NCI-H2171 treated with DMSO at 0.1 percent for 48 hours (cell line): ENCODE measurements around the gene KIF16B.

Source experiments
- DNase-seq: peaks from one replicate; lab custom pipeline; 2025; lab: John Stamatoyannopoulos, UW

Gene KIF16B

DNA sequence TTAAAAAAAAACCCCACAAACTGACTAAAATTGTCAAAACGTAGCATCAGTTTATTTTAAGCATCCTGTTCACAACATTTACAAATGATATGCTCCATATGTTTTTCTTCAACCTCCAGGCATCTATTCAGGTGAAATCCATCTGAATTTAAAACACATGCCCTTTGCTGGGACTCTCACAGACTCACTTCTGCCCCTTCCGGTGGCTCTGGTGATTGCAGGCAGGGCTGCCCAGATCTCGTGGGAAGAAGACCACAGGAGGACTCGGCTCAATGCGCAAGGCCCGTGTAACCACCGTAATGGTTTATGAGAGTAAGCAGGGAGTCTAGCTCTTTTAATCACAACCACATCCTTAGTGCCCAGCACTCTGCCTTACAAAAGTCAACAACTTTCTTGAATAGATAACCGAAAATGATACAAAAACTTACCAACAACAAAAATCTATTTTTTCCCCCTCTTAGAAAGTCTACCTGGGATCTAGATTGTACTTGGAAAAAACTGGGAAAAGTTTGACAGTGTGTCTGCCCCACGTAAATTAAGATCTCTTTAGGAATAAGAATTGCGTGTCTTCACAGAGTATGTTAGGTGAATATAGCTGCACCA lies 139.1 kb downstream of the KIF16B start:
- DNase-seq = peak; percentile 52

DNA sequence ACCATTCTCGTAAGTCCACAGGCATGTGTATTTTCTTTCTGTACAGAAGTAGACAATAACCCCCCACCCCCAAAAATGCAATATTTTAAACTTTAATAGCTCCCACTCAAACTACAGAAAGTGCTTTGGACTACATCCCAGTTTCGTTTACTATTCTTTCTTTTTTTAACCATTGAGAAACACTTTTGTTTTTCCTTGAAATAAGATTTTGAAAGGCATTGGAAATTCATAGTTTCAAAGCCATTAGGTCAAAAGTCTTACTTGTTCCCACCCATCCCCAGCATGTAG lies 140.0 kb downstream of the KIF16B start:
- no peak for DNase-seq

DNA sequence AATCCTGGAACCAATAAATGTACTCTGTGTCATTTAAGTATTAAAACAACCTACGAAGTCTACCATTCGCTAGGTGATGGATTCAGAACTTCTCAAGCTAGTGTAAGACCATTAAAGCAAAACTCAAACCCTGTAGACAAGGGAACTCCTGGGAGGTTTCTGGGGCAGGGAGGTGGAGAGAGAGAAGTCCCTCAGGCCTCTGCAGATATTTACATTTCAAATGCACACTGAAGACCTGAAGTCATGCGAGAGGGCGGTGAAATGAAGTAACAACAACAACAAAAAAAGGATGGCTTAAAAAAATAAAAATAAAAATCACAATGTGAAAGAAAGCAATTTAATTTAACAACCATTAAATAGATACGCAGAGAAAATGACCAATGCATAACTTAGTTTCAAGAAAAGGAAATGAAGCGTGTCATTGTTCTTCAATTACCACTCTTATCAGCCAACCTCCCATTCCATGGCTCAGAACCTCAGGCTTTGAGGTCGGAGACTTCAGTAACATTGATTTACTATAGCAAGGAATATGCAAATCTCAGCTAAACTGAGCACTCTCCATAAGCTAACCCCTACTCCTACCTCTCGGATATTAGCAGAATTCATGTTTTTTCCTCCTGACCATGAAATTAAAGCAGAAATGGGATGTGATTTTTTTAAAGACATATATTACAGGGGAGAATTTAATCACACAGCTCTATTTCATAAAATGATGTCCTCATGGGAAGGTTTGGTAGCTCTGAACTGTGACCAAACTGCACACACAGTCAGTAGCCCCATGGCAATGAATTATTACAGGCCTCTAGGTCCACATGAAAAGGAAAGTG lies 140.6 kb downstream of the KIF16B start:
- no peak for DNase-seq

DNA sequence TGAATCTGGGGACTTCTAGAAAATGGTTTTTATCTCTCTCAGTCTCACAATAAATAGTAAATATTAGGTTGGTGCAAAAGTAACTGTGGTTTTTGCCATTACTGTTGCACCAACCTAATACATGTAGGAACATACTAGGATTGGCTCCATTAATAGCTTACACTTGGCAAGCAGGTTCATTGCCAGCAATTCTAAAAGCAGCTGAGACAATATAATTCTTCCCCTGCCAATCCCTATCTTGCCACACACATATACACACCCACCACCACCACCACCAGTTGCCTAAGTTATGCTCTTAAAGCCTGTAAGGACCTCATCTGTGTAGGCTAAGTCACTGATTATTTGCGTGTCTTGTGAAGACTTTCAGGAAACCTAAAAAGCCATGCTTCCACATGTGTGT lies 145.1 kb downstream of the KIF16B start:
- DNase-seq = no peak

DNA sequence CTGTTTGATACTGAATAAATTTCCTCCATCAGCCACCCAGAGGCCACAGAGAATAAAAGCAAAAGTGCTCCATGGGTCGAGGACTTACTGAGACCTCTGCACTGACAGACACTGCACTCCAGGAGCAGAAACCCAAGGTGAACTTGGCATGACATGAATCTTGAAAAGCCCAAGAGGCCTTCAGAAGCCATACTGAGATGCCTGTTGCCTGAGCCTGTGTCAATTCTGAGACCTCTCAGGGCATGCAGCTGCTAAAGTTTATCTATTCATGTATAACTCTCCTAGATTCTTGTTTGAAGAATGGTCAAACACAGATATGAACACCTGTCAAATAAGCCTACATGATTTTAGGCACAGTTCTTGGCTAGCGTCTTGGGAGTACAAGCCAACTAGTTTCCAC lies 145.7 kb downstream of the KIF16B start:
- no peak for DNase-seq

DNA sequence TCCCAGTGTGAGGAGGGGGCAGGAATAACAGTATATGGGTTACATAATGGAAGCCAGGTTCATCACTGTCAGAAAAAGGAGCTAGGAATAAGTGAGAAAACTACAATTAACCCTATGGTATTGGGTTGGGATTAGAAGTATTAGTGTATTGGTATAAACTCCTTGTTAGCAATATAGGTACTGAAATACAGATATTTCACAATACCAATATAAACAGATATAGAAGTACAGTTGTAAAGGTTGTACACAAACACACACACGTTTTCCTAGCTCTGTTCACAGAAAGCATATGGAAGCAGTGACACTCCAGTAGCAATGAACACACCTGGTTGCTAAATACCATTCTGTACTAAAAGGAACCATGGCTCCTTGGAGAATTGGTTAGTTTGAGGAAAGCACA lies 148.5 kb downstream of the KIF16B start:
- DNase-seq = no peak

DNA sequence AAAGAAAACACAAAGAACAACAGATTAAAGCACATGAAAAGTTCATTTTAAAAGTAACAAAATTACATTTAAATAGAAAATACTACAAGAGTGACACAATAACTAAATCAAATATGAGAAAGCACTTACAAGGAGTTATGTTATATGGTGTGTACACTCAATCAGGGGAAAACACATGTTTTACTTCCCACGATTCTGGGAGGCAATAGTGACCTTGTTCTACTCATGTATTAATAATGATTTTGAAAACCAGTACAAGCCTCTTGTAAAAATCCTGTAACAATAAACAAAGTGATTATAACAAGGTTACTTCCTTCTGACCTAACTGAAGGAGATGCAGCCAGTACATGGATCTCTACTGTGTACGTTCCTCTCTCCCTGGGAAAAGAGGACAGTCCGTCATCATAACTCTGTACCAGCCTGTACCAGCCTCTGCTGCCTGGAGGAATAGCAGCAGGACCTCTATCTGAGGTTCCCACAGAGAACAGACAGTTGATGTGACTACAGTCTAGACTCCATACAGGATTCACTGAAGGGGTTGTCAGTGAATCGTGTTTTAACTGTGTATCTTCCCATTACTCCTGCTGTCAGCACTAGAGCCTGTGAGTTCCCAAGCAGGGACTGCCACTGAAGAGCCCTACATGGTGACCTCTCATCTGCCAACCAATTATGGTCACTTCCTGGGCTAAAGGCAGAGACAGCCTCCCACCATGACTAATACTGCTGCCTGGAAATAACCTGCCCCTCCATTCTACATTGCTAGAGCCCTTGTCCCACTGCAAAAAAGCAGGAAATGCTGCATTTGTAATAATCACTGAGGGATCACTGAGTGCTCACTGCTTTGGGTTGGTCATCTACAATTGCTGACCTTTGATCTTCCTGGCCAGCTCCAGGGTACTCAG lies 149.7 kb downstream of the KIF16B start:
- DNase-seq = no peak

DNA sequence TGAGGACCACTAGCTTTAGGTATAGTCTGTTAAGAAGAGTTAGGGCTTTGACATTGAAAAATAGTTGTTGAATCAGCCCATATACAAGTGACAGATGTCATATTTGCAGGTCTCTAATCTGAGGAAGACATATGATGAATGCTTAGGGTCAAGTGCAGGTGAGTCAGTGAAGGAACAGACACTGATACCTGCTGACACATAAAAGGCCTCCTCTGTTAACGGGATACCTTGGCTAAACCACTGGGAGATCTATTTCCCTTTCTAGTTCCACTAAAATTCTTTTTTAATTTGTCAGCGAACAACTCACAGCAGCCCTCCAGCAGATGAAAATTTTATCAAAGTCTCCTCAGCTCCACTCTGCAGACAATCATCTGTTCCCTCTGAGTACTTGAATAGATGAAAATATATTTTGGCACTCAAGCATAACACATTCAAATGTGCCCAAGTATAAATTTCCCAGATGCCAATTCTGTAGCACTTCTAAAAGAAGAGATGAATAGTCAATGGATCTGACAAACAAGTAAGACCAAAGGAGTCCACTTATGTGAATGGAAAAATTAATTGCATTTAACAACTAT lies 154.0 kb downstream of the KIF16B start:
- DNase-seq = peak; percentile 42

DNA sequence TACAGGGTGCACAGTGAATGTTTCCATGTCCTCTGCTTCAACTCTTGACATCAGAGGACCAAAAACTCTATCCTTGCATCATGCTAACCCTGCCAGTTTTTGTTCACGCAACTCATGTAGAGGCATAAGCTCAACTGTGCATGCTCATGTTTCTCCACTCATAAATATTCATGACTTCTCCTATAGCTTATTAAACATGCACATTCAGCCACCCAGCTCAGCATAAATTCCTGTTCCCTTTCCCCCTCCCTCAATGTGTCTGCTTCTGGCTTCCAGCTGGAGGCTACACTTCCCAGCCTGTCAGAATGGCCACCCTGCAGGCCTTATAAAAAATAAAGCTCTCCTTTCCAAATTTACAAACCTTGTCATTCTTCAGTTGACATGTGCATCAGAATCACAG lies 154.6 kb downstream of the KIF16B start:
- DNase-seq = no peak

DNA sequence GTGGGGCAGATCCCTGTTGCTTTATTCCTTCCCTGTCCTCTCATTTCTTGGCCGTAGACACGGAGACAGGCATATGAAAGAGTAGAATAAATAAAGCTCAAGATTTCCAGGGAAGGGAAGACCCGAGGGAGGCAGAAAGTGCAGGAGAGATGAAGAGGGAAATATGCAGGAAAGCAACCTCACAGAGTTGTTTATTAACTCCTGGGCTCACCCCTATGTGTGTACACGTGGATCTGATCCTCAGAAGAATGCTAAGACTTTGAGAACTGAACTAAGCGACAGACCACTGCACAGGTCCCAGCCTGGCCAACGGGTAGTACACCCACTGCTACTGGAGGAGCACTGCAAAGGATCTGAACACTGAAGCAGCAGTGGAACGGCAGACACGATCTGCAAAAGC lies 156.2 kb downstream of the KIF16B start:
- DNase-seq = no peak

DNA sequence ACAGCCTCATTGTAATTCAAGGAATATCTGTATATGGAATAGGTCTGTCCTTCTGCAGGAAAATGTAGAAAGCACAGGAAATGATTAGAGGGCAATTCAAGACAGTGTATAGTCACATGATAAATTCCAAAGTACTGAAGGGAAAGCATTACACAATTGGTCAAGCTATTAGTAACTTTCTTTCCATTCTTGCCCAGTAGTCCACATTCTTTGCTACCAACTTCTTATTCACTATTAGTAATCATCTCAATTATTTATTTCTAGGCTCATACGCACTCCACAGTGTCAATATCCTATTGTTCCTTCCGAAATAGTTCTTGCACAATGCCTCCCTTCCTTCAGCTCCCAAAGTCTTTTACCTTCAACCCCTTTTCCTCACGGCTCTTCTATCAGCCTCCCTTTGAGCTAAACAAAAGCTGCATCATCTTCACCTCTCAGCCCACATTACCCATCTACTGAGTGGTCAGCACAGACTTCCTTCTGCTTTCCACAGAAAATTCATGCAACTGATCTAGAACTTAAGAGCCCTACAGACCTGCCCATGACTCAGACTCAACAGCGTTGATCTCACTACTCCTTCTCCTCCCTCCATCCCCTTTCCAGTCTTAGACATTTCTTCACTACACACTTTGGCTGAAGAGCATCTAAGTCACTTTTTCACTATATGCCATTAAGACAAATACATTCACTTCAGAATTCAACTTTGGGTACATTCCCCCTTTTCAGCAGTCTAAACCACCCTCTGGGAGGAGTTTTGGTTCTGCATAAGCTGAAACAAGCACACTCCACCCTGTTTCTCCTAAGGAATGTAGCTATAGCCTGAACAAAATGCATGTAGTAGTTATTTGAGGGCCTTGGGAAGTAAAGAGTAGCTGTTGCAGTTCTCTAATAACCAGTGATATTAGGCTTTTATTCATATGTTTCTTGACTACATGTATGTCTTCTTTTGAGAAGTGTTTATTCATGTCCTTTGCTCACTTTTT lies 157.9 kb downstream of the KIF16B start:
- DNase-seq = no peak

DNA sequence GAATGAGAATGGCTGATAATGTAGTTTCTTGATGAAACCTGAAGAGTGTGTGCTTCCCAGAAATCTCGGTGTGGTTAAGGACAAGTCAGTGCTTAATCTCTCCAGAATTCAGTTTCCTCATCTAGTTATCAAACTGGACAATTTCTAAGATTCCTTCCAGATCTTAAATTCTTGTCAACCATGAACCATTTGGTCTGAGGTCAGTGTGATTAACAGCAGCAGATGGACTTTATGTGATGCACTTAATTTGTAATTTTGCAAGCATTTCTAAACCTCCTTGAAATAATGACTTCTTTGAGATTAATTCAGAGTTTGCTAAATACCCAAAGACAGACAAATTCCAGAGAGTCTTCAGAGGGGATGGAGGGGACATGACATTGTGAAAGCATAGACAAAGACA lies 160.3 kb downstream of the KIF16B start:
- DNase-seq = no peak

DNA sequence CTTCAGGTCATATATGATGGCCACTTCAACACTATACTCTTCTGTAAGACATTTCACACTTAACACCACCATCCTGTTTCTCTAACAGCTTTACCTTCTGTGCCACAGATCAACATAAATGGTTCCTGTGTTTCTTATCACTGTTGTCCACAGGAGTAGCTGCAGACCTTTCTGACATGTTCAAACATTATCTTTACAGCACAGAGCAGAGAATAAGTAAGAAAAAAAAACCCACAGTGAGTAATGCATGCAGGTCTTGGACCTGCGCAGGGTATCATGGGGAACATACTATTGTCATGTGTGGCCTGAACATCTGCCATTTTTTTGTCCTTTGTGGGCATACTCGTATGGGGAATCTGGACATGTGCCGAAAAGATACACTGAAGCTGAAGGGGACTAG lies 161.9 kb downstream of the KIF16B start:
- no peak for DNase-seq

DNA sequence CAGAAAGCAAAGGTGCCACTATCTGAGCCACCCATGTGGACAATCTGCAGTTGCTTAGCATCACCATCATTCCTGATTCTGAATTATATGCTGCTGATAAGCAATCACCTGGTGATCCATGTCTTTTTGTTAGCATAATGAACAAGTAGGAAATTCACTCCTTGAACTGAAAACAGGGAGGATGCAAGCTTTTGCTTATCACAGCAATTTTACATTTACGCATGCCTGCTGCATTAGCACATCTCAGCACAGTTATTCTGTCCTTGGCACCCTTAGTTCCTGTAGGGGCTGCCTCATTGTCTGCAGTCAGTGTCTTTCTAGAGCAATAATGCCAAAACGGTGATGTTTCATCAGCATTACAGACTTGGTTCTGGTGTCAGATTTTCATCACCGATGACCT lies 162.6 kb downstream of the KIF16B start:
- DNase-seq = no peak

DNA sequence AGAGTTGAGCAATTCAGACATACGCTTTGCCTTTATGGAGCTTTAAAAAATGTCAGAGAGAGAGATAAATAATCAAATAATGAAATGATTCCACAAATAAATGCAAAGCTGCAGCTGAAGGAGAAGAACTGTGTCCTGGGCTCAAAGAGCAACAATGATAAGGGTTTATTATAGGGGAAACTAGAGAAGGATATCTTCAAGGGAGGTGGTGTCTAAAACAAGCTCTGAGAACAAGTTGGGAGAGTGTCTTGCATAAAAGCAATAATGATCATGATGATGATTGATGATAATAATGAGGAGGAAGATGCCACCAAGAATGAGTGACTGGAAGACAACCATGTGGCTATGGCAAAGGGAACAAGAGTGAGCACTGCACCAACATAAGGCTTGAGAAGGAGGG lies 164.3 kb downstream of the KIF16B start:
- DNase-seq = no peak

DNA sequence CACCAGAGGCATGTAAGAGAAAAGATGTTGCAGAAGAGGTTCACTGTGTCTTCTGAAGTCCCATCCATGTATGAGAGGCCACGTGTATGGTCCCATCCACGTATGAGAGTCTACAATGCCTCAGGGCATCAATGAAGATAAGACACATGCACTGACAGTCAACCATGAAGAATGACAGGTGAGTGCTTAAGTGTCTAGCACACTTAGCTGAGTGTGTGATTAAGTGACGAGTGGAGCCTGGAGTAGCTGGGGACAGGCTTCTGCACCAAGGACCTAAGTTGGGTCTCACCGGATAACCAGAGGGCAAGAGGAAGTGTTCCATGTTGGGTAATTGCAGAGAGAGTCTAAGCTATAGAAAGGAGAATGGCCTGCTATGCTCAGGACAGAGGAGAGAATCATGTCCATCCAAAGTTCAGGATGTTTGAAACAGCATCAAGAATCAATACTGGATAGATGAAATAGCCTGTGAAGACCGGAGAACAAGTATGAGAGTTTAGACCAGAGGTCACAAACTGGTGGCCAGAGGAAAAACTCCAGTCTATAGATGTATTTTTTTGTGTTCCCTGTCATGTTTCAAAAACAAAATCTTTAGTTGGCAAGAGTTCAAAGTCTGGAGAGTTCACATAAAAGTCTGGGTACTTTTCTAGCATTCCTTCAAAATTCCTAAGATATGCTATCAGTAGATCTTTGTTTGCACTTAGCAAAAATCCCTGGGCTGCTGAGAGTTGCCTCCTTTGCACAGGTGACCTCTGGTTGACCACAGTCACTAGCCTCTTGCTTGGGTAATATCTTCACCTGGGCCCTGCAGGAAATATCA lies 165.8 kb downstream of the KIF16B start:
- DNase-seq = no peak

DNA sequence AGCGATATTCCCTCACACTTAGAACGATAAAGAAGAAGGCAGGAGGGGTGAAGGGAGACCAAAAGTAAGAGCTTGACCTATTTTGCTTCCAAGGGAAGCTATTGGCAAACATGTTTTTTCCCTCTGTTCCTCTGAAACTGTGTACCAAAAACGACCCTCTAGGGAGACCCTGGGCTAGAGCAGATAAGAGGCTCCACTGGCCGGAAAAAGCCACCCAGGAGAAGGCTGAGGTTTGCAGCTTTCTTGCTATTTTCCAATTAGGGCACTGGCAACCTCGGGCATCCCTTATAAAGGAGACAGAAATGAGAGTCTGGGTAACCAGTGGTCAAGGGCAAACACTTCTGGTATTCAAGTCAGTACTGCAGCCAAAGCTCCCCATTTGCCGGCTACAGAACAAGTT lies 168.0 kb downstream of the KIF16B start:
- DNase-seq = no peak

DNA sequence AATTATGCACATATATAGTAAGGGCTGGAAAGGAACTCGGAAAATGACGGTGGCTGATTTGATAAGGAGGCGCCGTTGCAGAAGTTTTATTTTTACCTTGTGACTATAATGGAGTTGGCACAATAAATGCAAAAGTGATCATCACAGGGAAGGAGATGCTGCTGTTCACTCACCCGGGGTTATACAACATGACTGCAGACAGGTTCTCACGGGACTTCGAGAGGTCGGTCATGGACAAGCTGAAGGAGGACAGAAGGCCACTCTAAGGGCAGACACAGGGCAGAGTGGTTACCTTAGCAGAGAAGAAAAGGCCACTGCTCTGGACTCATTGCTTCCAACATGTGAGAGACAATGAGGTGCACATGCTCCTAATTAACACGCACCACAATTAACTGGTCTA lies 168.6 kb downstream of the KIF16B start:
- DNase-seq = no peak

DNA sequence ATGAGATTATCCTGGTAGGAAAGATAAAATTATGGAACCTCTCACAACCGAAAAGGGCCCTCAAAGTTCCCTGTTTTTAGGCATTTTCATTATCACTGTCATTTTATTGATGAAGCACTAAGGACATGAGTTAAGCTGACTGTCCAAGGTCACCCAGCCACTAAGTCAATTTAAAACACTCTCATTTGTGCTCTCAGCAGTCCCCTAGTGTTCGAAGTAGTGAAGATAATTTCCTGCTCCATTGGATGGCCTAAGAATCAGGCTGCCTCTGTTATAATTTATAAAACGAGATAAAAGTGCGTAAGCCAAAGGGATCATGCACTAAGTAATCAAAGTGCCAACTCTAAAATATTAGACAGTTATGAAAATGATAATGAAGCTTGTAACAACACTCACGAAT lies 169.1 kb downstream of the KIF16B start:
- no peak for DNase-seq

DNA sequence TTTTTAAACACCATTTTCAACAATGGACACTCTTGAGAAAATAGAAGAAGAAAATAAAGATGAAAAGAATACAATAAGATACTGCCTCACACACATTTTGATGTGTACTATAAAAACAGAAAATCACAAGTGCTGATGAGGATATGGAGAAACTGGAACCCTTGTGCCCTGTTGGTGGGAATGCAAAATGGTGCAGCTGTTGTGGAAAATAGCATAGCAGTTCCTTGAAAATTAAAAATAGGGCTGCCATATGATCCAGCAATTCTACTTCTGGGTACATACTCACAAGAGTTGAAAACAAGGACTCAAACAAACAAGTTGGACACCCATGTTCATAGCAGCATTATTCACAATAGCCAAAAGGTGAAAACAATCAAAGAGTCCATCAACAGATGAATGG lies 173.0 kb downstream of the KIF16B start:
- DNase-seq = no peak

DNA sequence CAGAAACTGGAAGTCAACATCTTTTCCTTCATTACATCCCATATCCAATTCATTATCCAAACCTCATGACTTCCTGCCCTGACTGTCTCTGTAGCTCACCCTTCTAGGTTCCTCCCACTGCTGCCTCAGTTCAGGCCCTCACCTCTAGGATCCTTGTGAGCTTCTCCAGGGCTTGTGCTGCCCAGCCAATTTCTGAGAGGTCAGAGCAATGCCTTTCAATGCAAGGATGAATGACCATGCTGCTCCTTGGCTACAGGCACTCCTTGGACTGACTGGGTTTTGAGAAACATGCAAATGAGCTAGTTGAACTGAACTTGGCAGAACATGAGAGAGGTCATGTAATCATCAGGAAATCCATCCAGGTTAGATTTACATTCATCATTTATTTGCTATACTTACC lies 173.4 kb downstream of the KIF16B start:
- no peak for DNase-seq
